Gastroesophageal sphincter (tissue), 3 donors: ENCODE data around the gene OR14K1.

ENCODE experiments used
- CTCF ChIP-seq, 4 experiments: fragments of 200-600 bp in 2 of 4; fragments of 450-650 bp in 2 of 4; sonication (generic) in 1 of 4; IDR thresholded peaks; one replicate each; pipeline ENCODE4 v1.5.1; 2017 to 2019; ENCODE audit warnings: antibody characterized with exemption in 4 of 4, mild to moderate bottlenecking in 2 of 4, moderate library complexity in 2 of 4
- POLR2AphosphoS5 ChIP-seq: sonication (generic); formaldehyde crosslinking; IDR thresholded peaks from one replicate; pipeline ENCODE4 v1.6.1; 2017; ENCODE audit warnings: antibody characterized with exemption

GRCh38 chr1:247749870-247750269 is 11.5 kb downstream of the OR14K1 start:
- TF ChIP-seq POLR2AphosphoS5 = no peak
- TF ChIP-seq CTCF (IDR thresholded peaks at IDR 0.05) = no peak
